GM12874 (cell line): ENCODE measurements around the gene CDK13.

Experiments
- TF ChIP-seq, protein P1 (sequence below): IDR thresholded peaks from 2 replicates; pipeline ENCODE4 v1.5.1; 2011; ENCODE audit warnings: low read depth, mild to moderate bottlenecking, control low read depth, low read length, moderate library complexity; ENCODE audit not compliant: insufficient read depth

Gene CDK13

DNA sequence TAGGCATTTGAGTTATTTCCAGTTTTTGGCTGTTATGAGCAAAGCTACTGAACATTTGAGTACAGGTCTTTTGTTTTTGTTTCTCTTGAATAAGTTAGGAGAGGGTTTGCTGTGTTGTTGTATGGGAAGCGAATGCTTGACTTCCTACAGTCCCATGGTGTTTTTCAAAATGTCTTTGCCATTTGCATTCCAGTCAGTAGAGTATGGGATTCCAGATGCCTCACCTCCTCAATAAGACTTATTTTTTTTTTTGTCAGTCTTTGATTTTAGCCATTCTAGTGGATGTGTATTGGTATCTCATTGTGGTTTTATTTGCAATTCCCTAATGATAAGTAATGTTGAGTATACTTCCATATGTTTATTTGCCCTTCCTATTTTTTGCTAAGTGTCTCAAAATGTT is 19.4 kb downstream of the CDK13 start:
- TF ChIP-seq, protein P1, sequence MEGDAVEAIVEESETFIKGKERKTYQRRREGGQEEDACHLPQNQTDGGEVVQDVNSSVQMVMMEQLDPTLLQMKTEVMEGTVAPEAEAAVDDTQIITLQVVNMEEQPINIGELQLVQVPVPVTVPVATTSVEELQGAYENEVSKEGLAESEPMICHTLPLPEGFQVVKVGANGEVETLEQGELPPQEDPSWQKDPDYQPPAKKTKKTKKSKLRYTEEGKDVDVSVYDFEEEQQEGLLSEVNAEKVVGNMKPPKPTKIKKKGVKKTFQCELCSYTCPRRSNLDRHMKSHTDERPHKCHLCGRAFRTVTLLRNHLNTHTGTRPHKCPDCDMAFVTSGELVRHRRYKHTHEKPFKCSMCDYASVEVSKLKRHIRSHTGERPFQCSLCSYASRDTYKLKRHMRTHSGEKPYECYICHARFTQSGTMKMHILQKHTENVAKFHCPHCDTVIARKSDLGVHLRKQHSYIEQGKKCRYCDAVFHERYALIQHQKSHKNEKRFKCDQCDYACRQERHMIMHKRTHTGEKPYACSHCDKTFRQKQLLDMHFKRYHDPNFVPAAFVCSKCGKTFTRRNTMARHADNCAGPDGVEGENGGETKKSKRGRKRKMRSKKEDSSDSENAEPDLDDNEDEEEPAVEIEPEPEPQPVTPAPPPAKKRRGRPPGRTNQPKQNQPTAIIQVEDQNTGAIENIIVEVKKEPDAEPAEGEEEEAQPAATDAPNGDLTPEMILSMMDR, result no peak

DNA sequence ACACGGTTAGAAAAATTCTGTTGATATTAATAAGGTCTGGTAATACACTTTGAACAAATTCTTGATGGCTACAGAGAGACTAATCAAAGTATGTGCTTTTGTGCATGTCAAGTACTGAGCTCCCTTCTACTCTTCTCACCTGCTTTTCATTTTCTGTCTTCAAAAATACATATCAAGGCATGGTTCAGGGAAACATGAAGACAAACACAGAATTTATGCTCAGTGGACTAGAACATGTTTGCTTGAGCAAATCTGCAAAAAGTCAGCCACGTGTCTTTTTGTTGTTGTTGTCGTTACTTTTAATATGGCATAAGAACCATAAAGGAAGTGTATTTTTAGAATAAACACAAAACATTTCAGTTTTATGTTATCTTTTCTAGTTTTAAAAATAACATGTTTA is 21.9 kb downstream of the CDK13 start:
- TF ChIP-seq, protein P1, result no peak

GRCh38 chr7:39973801-39974200 is 23.7 kb downstream of the CDK13 start:
- TF ChIP-seq, protein P1, result no peak

DNA sequence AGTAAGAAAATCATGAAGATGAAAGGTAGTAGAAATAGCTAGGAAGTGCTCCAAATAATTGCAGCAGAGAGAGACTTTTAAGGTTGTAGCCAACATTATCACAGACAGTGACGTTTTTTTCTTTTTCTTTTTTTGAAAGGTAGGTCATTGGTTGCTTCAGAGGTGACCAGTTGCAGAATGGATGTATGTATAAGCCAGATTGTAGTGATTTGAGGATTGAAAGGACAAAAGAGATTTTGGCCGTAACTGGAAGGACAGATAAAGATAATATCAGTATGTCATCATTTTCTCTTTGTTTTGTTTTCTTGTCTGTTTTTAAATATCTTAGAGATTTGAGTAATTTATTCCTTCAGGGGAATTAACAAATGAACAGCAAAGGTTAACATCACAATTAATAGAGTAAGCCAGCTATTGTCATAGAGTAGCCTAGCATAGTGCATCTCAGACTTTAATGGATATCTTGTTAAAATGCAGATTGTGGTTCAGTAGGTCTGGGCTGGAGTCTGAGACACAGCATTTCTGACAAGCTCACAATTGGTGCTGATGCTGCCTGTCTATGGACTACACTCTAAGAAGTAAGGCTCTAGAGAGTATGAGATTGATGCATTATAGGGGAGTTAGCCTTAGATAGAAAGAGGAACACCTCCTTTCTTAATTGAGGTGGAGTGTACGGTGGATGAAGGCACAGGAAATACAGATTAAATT is 28.3 kb downstream of the CDK13 start:
- TF ChIP-seq, protein P1, result no peak

DNA sequence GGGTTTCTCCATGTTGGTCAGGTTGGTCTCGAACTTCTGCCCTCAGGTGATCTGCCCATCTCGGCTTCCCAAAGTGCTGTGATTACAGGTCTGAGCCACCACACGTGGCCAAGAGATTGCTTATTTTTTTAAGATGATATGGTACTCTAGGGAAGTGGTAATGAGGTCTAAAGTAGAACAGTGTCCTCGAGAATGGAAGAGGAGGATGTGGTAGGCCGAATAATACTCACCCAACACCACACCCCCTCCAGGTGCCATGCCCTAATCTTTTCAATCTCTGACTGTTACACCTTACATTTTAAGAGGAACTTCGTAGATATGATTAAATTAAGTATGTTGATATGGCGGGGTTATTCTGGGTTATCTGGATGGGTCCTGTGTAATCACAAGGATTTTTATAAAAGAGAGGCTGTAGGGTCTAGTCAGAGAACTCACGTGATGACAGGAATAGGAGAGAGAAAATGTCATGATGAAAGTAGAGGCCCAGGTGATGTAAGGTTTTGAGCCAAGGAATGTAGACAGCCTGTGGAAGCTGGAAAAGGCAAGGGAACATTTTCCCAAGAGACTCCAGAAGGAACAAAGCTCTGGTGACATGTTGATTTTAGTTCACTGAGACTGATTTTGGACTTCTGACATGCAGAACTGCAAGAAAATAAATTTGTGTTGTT is 29.5 kb downstream of the CDK13 start:
- TF ChIP-seq, protein P1, result no peak

DNA sequence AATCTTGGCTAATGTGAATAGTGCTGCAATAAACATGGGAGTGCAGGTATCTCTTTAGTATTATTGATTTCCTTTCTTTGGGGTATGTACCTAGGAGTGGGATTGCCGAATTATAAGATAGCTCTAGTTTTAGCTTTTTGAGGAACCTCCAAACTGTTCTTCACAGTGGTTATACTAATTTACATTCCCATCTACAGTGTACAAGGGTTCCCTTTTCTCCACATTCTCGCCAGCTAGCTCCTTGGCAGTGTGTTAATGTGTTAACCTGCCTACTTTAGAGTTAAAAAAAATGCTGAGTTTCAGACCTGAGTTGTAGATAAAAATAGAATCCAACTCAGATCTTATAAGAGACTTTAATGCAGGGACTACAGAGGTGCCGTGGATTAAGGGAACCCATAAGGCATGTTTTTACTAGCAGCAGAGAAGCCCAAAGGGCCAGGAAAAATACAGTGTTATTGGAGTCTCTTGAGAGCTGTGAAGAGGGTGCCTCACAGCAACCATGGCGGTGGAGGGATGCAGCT is 35.4 kb downstream of the CDK13 start:
- TF ChIP-seq, protein P1, result no peak

DNA sequence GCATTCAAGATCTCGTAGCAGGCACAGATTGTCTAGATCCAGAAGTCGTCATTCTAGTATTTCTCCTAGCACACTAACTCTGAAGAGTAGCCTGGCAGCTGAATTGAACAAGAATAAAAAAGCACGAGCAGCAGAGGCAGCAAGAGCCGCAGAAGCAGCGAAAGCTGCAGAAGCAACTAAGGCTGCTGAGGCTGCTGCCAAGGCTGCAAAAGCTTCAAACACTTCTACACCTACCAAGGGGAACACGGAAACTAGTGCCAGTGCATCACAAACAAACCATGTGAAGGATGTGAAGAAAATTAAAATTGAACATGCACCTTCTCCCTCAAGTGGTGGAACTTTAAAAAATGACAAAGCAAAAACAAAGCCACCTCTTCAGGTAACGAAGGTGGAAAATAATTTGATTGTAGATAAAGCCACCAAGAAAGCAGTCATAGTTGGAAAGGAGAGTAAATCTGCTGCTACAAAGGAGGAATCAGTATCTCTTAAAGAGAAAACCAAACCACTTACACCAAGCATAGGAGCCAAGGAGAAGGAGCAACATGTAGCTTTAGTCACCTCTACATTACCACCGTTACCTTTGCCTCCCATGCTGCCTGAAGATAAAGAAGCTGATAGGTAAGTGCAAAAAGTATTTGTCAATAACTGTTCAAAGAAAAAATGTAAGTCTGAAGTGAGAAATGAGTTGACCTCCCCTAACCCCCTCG is 37.7 kb downstream of the CDK13 start:
- TF ChIP-seq, protein P1, result no peak
